NCI-H526 (cell line): ENCODE data around the gene CCNK.

ENCODE experiments used
- DNase-seq, 2 experiments: peaks; one replicate each; lab custom pipeline; 2025; lab: John Stamatoyannopoulos, UW

The CCNK gene

GRCh38 chr14:99466758-99467157, 14.5 kb upstream of the CCNK start:
- no peak for DNase-seq

GRCh38 chr14:99467336-99468078, 13.7 kb upstream of the CCNK start:
- no peak for DNase-seq

- DNase-seq: no peak
Measured at GRCh38 chr14:99468081-99468480, 13.1 kb upstream of the CCNK start.

GRCh38 chr14:99468836-99469592, 12.2 kb upstream of the CCNK start:
- DNase-seq: no peak

GRCh38 chr14:99471731-99472130, 9.5 kb upstream of the CCNK start:
- DNase-seq: no peak

- DNase-seq: no peak
Measured at GRCh38 chr14:99472937-99473336, 8.3 kb upstream of the CCNK start.

- DNase-seq: no peak
Measured at GRCh38 chr14:99473458-99473857, 7.8 kb upstream of the CCNK start.

GRCh38 chr14:99475179-99475578, 6.0 kb upstream of the CCNK start:
- DNase-seq: no peak

GRCh38 chr14:99475660-99476059, 5.5 kb upstream of the CCNK start:
- no peak for DNase-seq

GRCh38 chr14:99476864-99477263, 4.3 kb upstream of the CCNK start:
- no peak for DNase-seq

GRCh38 chr14:99478128-99478527, 3.1 kb upstream of the CCNK start:
- DNase-seq: no peak

- no peak for DNase-seq
Measured at GRCh38 chr14:99479160-99479905, 1.9 kb upstream of the CCNK start.

GRCh38 chr14:99479906-99480869, 1.0 kb upstream of the CCNK start, which contains the start of gene SETD3:
SETD3 (minus strand) TSS chr14:99480859; CDS start chr14:99465805, 15,054 bp downstream.
- peak; percentile 54 to 61 for DNase-seq

- DNase-seq: no peak
Measured at GRCh38 chr14:99481745-99482099, 513 bp downstream of the CCNK start.

- DNase-seq: no peak
Measured at GRCh38 chr14:99484106-99484505, 2.9 kb downstream of the CCNK start.

GRCh38 chr14:99497341-99497740, 16.1 kb downstream of the CCNK start:
- no peak for DNase-seq

GRCh38 chr14:99497894-99498293, 16.7 kb downstream of the CCNK start:
- DNase-seq: no peak

GRCh38 chr14:99502989-99503421, 21.8 kb downstream of the CCNK start:
- no peak for DNase-seq

- DNase-seq: no peak
Measured at GRCh38 chr14:99503848-99504453, 22.7 kb downstream of the CCNK start.

- no peak for DNase-seq
Measured at GRCh38 chr14:99505089-99505488, 23.9 kb downstream of the CCNK start.

GRCh38 chr14:99506276-99506675, 25.1 kb downstream of the CCNK start:
- no peak for DNase-seq
